ENCODE measurements around the gene XIST.

- TF ChIP-seq GATA3 (IDR thresholded peaks at IDR 0.05; ENCODE audit: low read depth, low read length) = no peak
- TF ChIP-seq GATA2 (IDR thresholded peaks at IDR 0.05; ENCODE audit: low read depth, low read length) = no peak
Measured at GRCh38 chrX:73827406-73827805, 25.1 kb downstream of the XIST start.
